K562 (cell line): ENCODE data around the gene FABP7. TPM values are rescaled to one million over a fixed set of nuclear protein-coding genes. Genes with fewer than 3 reads are reported as not detected.
A peak's percentile ranks its signal among the peaks of the same experiment; 100 is the strongest.

Source experiments
- ATAC-seq: fragments of 200-7000 bp; cut with Tn5 transposase; 3 replicates; pipeline ENCODE4 v1.9.1; 2020; ENCODE audit warnings: moderate library complexity
- BruUV-seq: library from RNA; stranded (reverse); fragments of 400-500 nt; replicated peaks from 2 replicates; lab custom pipeline; 2021; lab: Mats Ljungman, UMichigan
- CTCF ChIA-PET: fragments of 300-600 bp; formaldehyde crosslinking; extraction: SDS; loops from one replicate; lab custom pipeline; 2021; ENCODE audit warnings: low intra/inter-chr PET ratio; lab: Yijun Ruan, JAX
- POLR2A ChIA-PET: fragments of 300-600, 350-650 bp; sonication (Branson Sonifier 250); formaldehyde crosslinking; extraction: SDS; loops from one replicate; lab custom pipeline; 2021; ENCODE audit warnings: antibody characterized with exemption, inconsistent platforms; lab: Yijun Ruan, JAX
- DNase-seq, 4 experiments: peaks; one replicate each; pipeline versions ENCODE4 v3.0.0 to v3.0.0-alpha.2; 2011 to 2018; ENCODE audit warnings: low spot score in 3 of 4, mixed read lengths in 3 of 4; ENCODE audit errors: extremely low read depth in 1 of 4
- FAIRE-seq: peaks from 2 replicates; lab custom pipeline; 2011; peaks lifted over from hg19 to GRCh38; lab: Jason Lieb, UNC
- H2AFZ ChIP-seq: 2 replicates; pipeline ENCODE4 v1.6.0; 2011; ENCODE audit warnings: low read depth, low read length, control low read depth, inconsistent platforms
- H3K27ac ChIP-seq: fragments of 200-600 bp; 3 replicates; pipeline ENCODE4 v1.8.0; 2011; ENCODE audit warnings: low read depth, mild to moderate bottlenecking, control low read depth, inconsistent platforms, low read length, moderate library complexity, mixed read lengths; ENCODE audit errors: extremely low read depth
- H3K27me3 ChIP-seq, 2 experiments: fragments of 300-600 bp in 1 of 2; 2 replicates in 1 of 2; 3 replicates in 1 of 2; pipeline versions ENCODE4 v1.6.0 to v1.8.0; 2011; ENCODE audit warnings: inconsistent platforms in 2 of 2, low read length in 2 of 2, mild to moderate bottlenecking in 1 of 2, mixed read lengths in 1 of 2, moderate library complexity in 1 of 2; ENCODE audit not compliant: control insufficient read depth in 2 of 2, insufficient read depth in 2 of 2
- H3K36me3 ChIP-seq: fragments of 300-600 bp; 3 replicates; pipeline ENCODE4 v1.8.0; 2011; ENCODE audit warnings: mild to moderate bottlenecking, low read length, inconsistent platforms; ENCODE audit not compliant: control insufficient read depth, insufficient read depth
- H3K4me1 ChIP-seq, 2 experiments: fragments of 200-600 bp in 1 of 2; replicated peaks in 1 of 2; 2 replicates in 1 of 2; 3 replicates in 1 of 2; pipeline versions ENCODE4 v1.5.1 to v1.8.0; 2011; ENCODE audit warnings: inconsistent platforms in 2 of 2, low read length in 2 of 2, mild to moderate bottlenecking in 1 of 2, mixed read lengths in 1 of 2, moderate library complexity in 1 of 2; ENCODE audit not compliant: control insufficient read depth in 2 of 2, insufficient read depth in 2 of 2
- H3K4me2 ChIP-seq: 2 replicates; pipeline ENCODE4 v1.6.1; 2011; ENCODE audit warnings: low read length, control low read depth, inconsistent platforms, mixed read lengths; ENCODE audit not compliant: insufficient read depth
- H3K4me3 ChIP-seq: fragments of 200-600 bp; sonication (generic), shearing (Covaris generic); 2 replicates; pipeline ENCODE4 v1.5.1; 2016; ENCODE audit warnings: control low read depth, inconsistent platforms
- H3K79me2 ChIP-seq: fragments of 200-600 bp; 3 replicates; pipeline ENCODE4 v1.8.0; 2011; ENCODE audit warnings: low read length, inconsistent platforms; ENCODE audit not compliant: control insufficient read depth, insufficient read depth
- H3K9ac ChIP-seq, 2 experiments: 2 replicates each; pipeline versions ENCODE4 v1.6.0 to v1.6.1; 2011; ENCODE audit warnings: low read depth in 2 of 2, low read length in 2 of 2, control low read depth in 1 of 2, inconsistent platforms in 1 of 2, mild to moderate bottlenecking in 1 of 2, mixed read lengths in 1 of 2; ENCODE audit not compliant: insufficient read depth in 1 of 2
- H3K9me1 ChIP-seq: one replicate; pipeline ENCODE4 v1.6.0; 2011; ENCODE audit warnings: inconsistent platforms, mild to moderate bottlenecking, low read length, moderate library complexity; ENCODE audit not compliant: control insufficient read depth, insufficient read depth
- H3K9me3 ChIP-seq: replicated peaks from 2 replicates; pipeline ENCODE4 v1.5.1; 2011; ENCODE audit warnings: low read depth, low read length, inconsistent platforms; ENCODE audit not compliant: control insufficient read depth, insufficient read depth
- H4K20me1 ChIP-seq: replicated peaks from 2 replicates; pipeline ENCODE4 v1.6.1; 2011; ENCODE audit warnings: low read length, inconsistent platforms, mixed read lengths; ENCODE audit not compliant: control insufficient read depth, insufficient read depth
- CBFA2T3 ChIP-seq: fragments of 450-650 bp; IDR thresholded peaks from 2 replicates; pipeline ENCODE4 v1.6.1; 2017
- CEBPG ChIP-seq, 3 experiments: fragments of 200-800 bp in 1 of 3; sonication (Bioruptor generic) in 1 of 3; sonication (generic) in 1 of 3; formaldehyde crosslinking in 1 of 3; IDR thresholded peaks in 2 of 3; conservative IDR thresholded peaks in 1 of 3; 2 replicates each; pipeline versions ENCODE4 v1.6.1 to v1.8.0; 2016 to 2022; ENCODE audit warnings: missing compliant biosample characterization in 2 of 3, missing genetic modification characterization in 2 of 3, mild to moderate bottlenecking in 1 of 3, missing genetic modification reagents in 1 of 3
- TAL1 ChIP-seq: fragments of 450-650 bp; IDR thresholded peaks from 2 replicates; pipeline ENCODE4 v1.6.1; 2016; ENCODE audit warnings: mild to moderate bottlenecking
- ZNF253 ChIP-seq: fragments of 250-450 bp; sonication (Bioruptor Pico); conservative IDR thresholded peaks from 2 replicates; pipeline ENCODE4 v1.6.1; 2021; ENCODE audit warnings: mild to moderate bottlenecking
- WGBS: fragments of 100-300 bp; shearing (Covaris generic); methylation state at CpG from one replicate; pipeline ENCODE4 v1.1.6; 2016; ENCODE audit warnings: low coverage, mixed read lengths; ENCODE audit not compliant: insufficient coverage; ENCODE audit errors: missing lambda C conversion rate; 5-methylcytosine and 5-hydroxymethylcytosine counted together
- in situ Hi-C: fragments of 300-500 bp; cut with MboI; formaldehyde crosslinking; loops from 4 replicates; pipeline ENCODE4 v1.15.0; 2018; ENCODE audit warnings: inconsistent platforms, mixed read lengths
- intact Hi-C: fragments of 100-400 bp; cut with micrococcal nuclease; formaldehyde crosslinking; loops from 2 replicates; pipeline ENCODE4 v1.14.2; 2022
- polyA plus RNA-seq, 8 experiments: library from polyadenylated mRNA; depleted of rRNA in 4 of 8; stranded (reverse) in 5 of 8; unstranded in 3 of 8; fragments of >200 nt; fragmentation: Nextera tagmentation in 2 of 8; fragmentation: Illumina TruSeq in 1 of 8; extraction: Ambion mirVana in 2 of 8; extraction: Trizol in 1 of 8; gene quantifications; 2 replicates each; pipeline versions ENCODE4 v1.2.1 to v1.2.3, GENCODE V29; 2011 to 2014; ENCODE audit warnings: inconsistent platforms in 1 of 8, missing spikeins in 1 of 8
- total RNA-seq, 7 experiments: library from RNA; depleted of rRNA in 6 of 7; stranded (reverse); fragments of >200 nt in 6 of 7; fragmentation: Illumina TruSeq in 2 of 7; extraction: Trizol in 2 of 7; gene quantifications; 2 replicates each; pipeline versions ENCODE4 v1.2.1 to v1.2.3, GENCODE V29; 2011 to 2021; ENCODE audit warnings: low replicate concordance in 1 of 7
- TF ChIP-seq, protein P1 (sequence below): sonication (generic); formaldehyde crosslinking; IDR thresholded peaks from 2 replicates; pipeline ENCODE4 v1.8.0; 2022; ENCODE audit warnings: mild to moderate bottlenecking, low read depth, missing genetic modification reagents

The FABP7 gene
- total and polyA plus RNA-seq, 9 of the 15 experiments (the other 6 are each of a cell fraction or from before 2014, with no cell fraction given), result 0.07 to 0.14 TPM; not detected in 7

DNA sequence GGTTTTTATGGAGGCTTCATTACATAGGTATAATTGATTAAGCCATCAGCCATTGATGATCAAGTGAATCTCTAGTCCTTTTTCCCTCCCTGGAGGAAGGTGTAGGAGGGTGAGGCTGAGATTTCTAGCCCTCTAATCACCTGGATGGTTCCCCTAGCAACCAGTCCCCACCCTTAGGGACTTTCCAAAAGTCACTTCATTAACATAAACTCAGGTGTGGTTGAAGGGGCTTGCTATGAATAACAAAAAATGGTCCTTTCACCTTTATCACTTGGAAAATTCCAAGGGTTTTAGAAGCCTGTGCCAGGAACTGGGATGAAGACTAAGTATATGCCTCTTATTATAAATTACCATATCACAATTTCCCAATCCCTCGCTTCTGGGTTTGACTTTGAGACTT, 49.9 kb downstream of the FABP7 start (continued):
- TF ChIP-seq CEBPG (CRISPR knock-in tag; IDR thresholded peaks at IDR 0.05) (no peak), CEBPG (tag; conservative IDR thresholded peaks at IDR 0.05 in 1 of 2, IDR thresholded peaks at IDR 0.05 in 1 of 2) (no peak)

DNA sequence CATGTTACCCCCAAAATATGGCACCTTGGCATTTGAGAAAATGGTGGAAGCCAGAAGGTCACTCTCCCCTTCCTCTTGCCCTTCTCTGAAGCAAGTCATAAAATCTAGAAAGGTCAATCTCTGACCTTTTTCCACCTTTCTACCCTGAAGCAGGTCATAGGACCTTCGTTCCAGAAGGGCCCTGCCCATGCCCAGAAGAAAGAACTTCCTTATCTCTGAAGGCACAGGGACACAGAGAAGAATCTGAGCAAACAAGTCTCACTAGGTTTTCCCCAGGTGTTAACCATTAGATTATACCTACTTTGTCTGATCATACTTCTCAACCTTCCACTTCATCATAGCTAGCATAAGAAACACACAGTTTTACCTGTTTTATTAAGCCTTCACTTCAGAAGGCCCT, 52.0 kb downstream of the FABP7 start:
- Histone ChIP-seq H3K79me2 (no peaks in the 10 kb centered on the region), H4K20me1 (no peaks in the 10 kb centered on the region), H3K4me3 (no peak overlapping the region), H3K9me3 (no peaks in the 10 kb centered on the region), H3K9ac (no peak overlapping the region), H3K9me1 (no peaks in the 10 kb centered on the region), H3K36me3 (no peaks in the 10 kb centered on the region), H3K4me2 (no peak overlapping the region), H3K27ac (no peak overlapping the region), H3K4me1 (no peaks in the 10 kb centered on the region; a peak in 1 of 5 replicates), H2AFZ (no peak overlapping the region), H3K27me3 (peaks cover 4 to 9% of the 10 kb centered on the region in 2 experiments; a peak in 3 of 5 replicates)
- DNase-seq, result no peak
- ChIA-PET POLR2A (interaction anchor here (1.2 kb wide), 1 partner anchor 30 kb away, joined by 3 read pairs; no protein-coding TSS in a partner anchor), CTCF (no interaction called here)
- in situ Hi-C loops (loop anchor here (10.0 kb wide), 2 partner anchors 87 to 347 kb away; no protein-coding TSS in a partner anchor), intact Hi-C loops (no loop called here)
- no peak for ATAC-seq
- BruUV-seq, result no TSS peak
- TF ChIP-seq ZNF253 (CRISPR knock-in tag) (no peak), TAL1 (peak; percentile 32; the same call in 1 of the 2 replicates), CBFA2T3 (peak; percentile 34; the same call in 1 of the 2 replicates)
- TF ChIP-seq, protein P1, sequence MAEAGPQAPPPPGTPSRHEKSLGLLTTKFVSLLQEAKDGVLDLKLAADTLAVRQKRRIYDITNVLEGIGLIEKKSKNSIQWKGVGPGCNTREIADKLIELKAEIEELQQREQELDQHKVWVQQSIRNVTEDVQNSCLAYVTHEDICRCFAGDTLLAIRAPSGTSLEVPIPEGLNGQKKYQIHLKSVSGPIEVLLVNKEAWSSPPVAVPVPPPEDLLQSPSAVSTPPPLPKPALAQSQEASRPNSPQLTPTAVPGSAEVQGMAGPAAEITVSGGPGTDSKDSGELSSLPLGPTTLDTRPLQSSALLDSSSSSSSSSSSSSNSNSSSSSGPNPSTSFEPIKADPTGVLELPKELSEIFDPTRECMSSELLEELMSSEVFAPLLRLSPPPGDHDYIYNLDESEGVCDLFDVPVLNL (CRISPR knock-in tag), result no peak
- 0% methylated on average over 1 of the region's 1 CpG for WGBS
- FAIRE-seq, result no peak
